ENCODE data around the gene KSR2. TPM values are rescaled to one million over a fixed set of nuclear protein-coding genes. Genes with fewer than 3 reads are reported as not detected.

Gene KSR2
- total RNA-seq, 4 donors from 2014 or later = 0.32 to 7.0 (median 0.60) TPM

DNA sequence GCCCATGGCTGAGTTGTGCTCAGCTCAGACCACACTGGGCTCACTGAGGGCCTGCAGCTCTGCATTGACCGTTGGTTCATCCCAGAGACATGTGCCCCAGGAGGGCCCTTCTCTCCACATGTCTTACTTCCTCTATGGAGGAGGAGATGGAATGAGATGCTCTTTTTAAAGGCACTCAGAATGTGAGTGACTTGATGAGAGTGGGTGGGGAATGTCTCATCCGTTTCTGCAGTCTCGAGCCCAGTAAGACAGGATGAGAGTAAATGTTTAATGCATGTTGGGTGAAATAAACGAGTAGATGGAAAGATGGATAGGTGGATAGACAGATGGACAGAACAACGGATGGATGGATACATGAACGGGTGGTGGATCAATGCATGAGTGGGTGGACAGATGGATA lies 538.5 kb downstream of the KSR2 start:
- Histone ChIP-seq H3K4me3 (no peak overlapping the region), H3K9me3 (peaks cover 0 to 5% of the 10 kb centered on the region in 2 donors), H3K4me1 (no peaks in the 10 kb centered on the region), H3K27ac (no peak overlapping the region), H3K27me3 (no peaks in the 10 kb centered on the region), H3K36me3 (no peaks in the 10 kb centered on the region)
- no peak for DNase-seq
- TF ChIP-seq POLR2AphosphoS5 (IDR thresholded peaks at IDR 0.05) (no peak), POLR2A (IDR thresholded peaks at IDR 0.05) (no peak), EP300 (IDR thresholded peaks at IDR 0.05; ENCODE audit: low read depth) (no peak)
- TF ChIP-seq, protein P1, sequence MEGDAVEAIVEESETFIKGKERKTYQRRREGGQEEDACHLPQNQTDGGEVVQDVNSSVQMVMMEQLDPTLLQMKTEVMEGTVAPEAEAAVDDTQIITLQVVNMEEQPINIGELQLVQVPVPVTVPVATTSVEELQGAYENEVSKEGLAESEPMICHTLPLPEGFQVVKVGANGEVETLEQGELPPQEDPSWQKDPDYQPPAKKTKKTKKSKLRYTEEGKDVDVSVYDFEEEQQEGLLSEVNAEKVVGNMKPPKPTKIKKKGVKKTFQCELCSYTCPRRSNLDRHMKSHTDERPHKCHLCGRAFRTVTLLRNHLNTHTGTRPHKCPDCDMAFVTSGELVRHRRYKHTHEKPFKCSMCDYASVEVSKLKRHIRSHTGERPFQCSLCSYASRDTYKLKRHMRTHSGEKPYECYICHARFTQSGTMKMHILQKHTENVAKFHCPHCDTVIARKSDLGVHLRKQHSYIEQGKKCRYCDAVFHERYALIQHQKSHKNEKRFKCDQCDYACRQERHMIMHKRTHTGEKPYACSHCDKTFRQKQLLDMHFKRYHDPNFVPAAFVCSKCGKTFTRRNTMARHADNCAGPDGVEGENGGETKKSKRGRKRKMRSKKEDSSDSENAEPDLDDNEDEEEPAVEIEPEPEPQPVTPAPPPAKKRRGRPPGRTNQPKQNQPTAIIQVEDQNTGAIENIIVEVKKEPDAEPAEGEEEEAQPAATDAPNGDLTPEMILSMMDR (IDR thresholded peaks at IDR 0.05) = no peak
- intact Hi-C loops (cut with DNase I; ENCODE audit: low total_unique reads) = no loop called here
- in situ Hi-C loops (cut with MboI; ENCODE audit: low pct_ligation_motif_present in 1 of 4, low pct_unique_long_range_greater_than_20kb in 1 of 4, low sequenced_read_pairs in 3 of 4) = no loop called here
- 78 to 92% methylated on average over 5 to 6 of the region's 6 CpGs for WGBS, 2 donors (ENCODE audit: low coverage in 1 of 2)

DNA sequence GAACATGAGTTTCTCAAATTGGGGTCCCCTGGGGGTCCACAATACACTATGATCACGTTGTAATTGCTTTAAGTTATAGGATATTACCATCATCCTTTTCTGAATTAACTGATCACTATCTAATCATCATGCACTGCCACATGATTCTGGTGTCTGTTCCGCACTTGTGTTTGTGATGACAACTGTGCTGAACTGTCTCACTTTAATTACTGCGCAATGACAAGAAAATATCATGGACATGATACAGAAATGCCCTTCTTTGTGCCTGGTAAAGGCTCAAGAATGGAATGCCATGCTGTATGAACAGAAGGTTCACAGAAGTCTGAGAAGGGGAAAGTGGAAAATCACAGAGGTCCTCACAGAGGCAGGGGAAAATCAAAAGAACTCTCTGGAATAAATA lies 541.6 kb downstream of the KSR2 start:
- DNase-seq = no peak
- H3K9me3 ChIP-seq = peaks cover 0 to 5% of the 10 kb centered on the region in 2 donors
- TF ChIP-seq, protein P1 (IDR thresholded peaks at IDR 0.05) = no peak
- no peak for TF ChIP-seq POLR2AphosphoS5 (IDR thresholded peaks at IDR 0.05)
- TF ChIP-seq EP300 (IDR thresholded peaks at IDR 0.05; ENCODE audit: low read depth) = no peak
- no peak for TF ChIP-seq POLR2A (IDR thresholded peaks at IDR 0.05)
- H3K4me3 ChIP-seq = no peak overlapping the region
- no peaks in the 10 kb centered on the region for H3K4me1 ChIP-seq
- H3K36me3 ChIP-seq = no peaks in the 10 kb centered on the region
- in situ Hi-C loops (cut with MboI; ENCODE audit: low pct_ligation_motif_present in 1 of 4, low pct_unique_long_range_greater_than_20kb in 1 of 4, low sequenced_read_pairs in 3 of 4) (no loop called here), intact Hi-C loops (cut with DNase I; ENCODE audit: low total_unique reads) (no loop called here)
- 75 to 86% methylated on average over 1 to 3 of the region's 3 CpGs for WGBS, 2 donors (ENCODE audit: low coverage in 1 of 2)
- no peak overlapping the region for H3K27ac ChIP-seq
- peaks cover 5% of the 10 kb centered on the region for H3K27me3 ChIP-seq

DNA sequence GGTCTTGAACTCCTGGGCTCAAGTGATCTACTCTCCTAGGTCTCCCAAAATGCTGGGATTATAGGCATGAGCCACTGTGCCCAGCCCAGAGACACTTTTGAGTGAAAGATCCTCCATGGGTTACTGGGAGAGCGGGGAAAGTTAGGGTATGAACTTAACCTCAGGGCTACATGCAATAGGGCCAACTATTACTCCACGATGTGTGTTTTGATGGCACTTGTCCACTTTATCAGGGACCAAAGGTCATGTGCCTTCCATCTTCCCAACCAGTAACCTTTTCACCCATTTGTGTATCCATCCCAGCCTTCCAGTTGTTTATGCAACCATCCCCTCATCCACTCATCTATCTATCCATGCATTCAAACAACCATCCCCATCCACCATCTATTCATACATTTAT lies 546.8 kb downstream of the KSR2 start:
- no peak overlapping the region for H3K27ac ChIP-seq
- no peak for TF ChIP-seq POLR2AphosphoS5 (IDR thresholded peaks at IDR 0.05)
- TF ChIP-seq, protein P1 (IDR thresholded peaks at IDR 0.05) = no peak
- no peak for TF ChIP-seq POLR2A (IDR thresholded peaks at IDR 0.05)
- TF ChIP-seq EP300 (IDR thresholded peaks at IDR 0.05; ENCODE audit: low read depth) = no peak
- H3K27me3 ChIP-seq = peaks cover 5% of the 10 kb centered on the region
- H3K4me1 ChIP-seq = no peaks in the 10 kb centered on the region
- peaks cover 0 to 5% of the 10 kb centered on the region in 2 donors for H3K9me3 ChIP-seq
- WGBS, 2 donors (ENCODE audit: low coverage in 1 of 2) = 88% methylated on average over 2 of the region's 2 CpGs; no CpG with 5 or more reads in 1 of the 2 donors
- H3K36me3 ChIP-seq = no peaks in the 10 kb centered on the region
- no peak for DNase-seq
- no peak overlapping the region for H3K4me3 ChIP-seq
- in situ Hi-C loops (cut with MboI; ENCODE audit: low pct_ligation_motif_present in 1 of 4, low pct_unique_long_range_greater_than_20kb in 1 of 4, low sequenced_read_pairs in 3 of 4) = no loop called here
- intact Hi-C loops (cut with DNase I; ENCODE audit: low total_unique reads) = no loop called here

DNA sequence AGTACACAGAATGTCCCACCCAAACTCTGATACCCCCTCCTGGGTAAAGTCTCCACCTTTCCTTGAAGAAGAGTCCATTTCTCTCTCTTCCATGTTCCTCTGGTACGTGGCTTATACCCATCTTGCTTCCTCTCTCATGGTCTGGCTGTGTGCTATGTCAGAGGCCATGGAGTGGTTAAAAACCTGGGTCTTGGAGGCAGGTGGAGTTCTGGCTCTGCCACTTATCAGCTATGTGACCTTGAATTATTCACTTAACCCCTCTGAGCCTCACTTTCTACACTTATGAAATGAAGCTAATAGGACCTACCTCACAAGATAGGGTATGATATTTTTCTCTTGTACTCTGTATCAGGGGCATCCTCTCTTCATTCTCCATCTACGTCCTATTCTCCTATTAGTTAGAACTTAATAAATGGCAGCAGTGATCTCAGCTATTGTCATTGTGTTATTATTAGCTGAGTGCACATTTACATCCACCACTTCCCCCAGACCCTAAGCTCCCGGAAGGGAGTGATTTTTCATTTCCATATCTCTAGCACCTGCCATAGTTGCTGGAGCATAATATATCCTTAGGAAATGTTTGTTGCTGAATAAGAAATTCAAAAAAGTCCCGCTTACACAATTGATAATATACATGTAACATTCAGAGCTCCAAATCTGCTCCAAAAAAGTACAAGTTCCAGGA lies 547.6 kb downstream of the KSR2 start:
- no peaks in the 10 kb centered on the region for H3K36me3 ChIP-seq
- DNase-seq = no peak
- no peak overlapping the region for H3K27ac ChIP-seq
- in situ Hi-C loops (cut with MboI; ENCODE audit: low pct_ligation_motif_present in 1 of 4, low pct_unique_long_range_greater_than_20kb in 1 of 4, low sequenced_read_pairs in 3 of 4) = no loop called here
- H3K9me3 ChIP-seq = peaks cover 0 to 5% of the 10 kb centered on the region in 2 donors
- 48 to 64% methylated on average over 3 to 4 of the region's 4 CpGs for WGBS, 2 donors (ENCODE audit: low coverage in 1 of 2)
- peaks cover 5% of the 10 kb centered on the region for H3K27me3 ChIP-seq
- H3K4me3 ChIP-seq = no peak overlapping the region
- no peaks in the 10 kb centered on the region for H3K4me1 ChIP-seq
- intact Hi-C loops (cut with DNase I; ENCODE audit: low total_unique reads) = no loop called here
- no peak for TF ChIP-seq POLR2AphosphoS5 (IDR thresholded peaks at IDR 0.05)
- no peak for TF ChIP-seq EP300 (IDR thresholded peaks at IDR 0.05; ENCODE audit: low read depth)
- TF ChIP-seq POLR2A (IDR thresholded peaks at IDR 0.05) = no peak
- TF ChIP-seq, protein P1 (IDR thresholded peaks at IDR 0.05) = no peak
